ENCODE results near the gene PKMYT1. TPM values are rescaled to one million over a fixed set of nuclear protein-coding genes. Genes with fewer than 3 reads are reported as not detected.
"Not testable (repeated sequence)": the region's sequence is repeated elsewhere in the genome, so short reads cannot be mapped to it uniquely, and the experiment has no call there.

The PKMYT1 gene
- total and polyA plus RNA-seq, 7 experiments from 2014 or later: 0.93 to 89.1 TPM; not detected in 5

DNA sequence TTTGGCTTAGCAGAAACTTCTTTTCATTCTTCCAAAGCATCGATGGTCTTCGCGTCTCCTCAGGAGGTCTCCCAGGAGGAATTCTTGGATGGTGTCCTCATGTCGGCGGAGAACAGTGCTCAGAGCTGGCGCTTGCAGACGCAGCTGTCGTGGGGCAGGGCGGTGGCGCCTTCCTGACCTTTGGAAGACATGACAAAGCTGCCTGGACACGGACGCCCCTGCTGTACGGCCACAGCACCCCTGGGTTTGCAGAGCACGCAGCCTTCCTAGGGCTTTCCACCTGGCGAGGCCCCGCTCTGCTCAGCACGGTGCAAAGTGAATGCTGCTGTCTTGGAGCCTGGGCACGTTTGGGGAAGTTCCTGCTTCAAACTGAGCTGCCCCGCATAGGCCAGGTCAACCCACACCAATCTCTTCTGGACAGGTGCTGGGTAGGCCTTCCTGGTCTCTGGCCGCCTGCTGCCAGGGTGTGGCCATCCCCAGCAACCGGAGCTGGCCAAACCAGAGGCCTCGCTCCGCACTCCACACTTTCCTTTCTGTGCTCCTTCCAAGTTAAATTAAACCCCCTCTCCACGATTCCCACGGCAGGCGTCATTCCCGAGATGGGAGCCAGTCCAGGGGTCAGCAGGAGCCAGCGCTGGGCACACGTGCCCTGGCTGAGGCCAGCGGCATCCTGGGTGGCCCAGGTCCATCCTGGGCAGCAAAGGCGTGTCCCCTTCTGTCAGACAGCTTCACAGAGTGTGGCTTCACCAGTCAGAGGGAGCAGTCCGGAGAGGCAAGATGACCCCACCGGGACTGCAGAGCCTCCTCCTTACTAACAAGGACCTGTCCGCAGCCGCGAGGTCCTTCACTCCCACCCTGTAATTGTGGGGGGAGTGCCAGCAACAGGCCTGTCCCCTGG, 31.2 kb downstream of the PKMYT1 start:
- intact Hi-C loops (cut with micrococcal nuclease): no loop called here
- H3K27me3 Mint-ChIP-seq: no peaks in the 10 kb centered on the region
- CTCF ChIA-PET: no interaction called here
- Histone ChIP-seq H3K27me3 (ENCODE audit: control insufficient read depth in 2 of 2, insufficient read depth in 2 of 2, low read length in 2 of 2) (no peaks in the 10 kb centered on the region), H3K27ac (ENCODE audit: low read depth, low read length) (no peak overlapping the region), H3K4me3 (ENCODE audit: low read length) (no peak overlapping the region), H3K4me1 (ENCODE audit: control insufficient read depth in 2 of 2, insufficient read depth in 2 of 2, low read length in 2 of 2) (no peaks in the 10 kb centered on the region), H3K9me3 (ENCODE audit: control insufficient read depth in 2 of 3, low read length in 3 of 3) (no peaks in the 10 kb centered on the region), H3K36me3 (ENCODE audit: control insufficient read depth in 2 of 3, insufficient read depth in 3 of 3, low read length in 3 of 3) (peaks cover 0 to 25% (median 0%) of the 10 kb centered on the region in 3 experiments)
- H3K36me3 Mint-ChIP-seq: peaks cover 0 to 16% (median 10%) of the 10 kb centered on the region in 5 donors
- peaks cover 0 to 1% (median 0%) of the 10 kb centered on the region in 11 donors for H3K9me3 Mint-ChIP-seq
- no peak for DNase-seq
- ATAC-seq: no peak
- no peak overlapping the region for H3K27ac Mint-ChIP-seq
- H3K4me3 Mint-ChIP-seq: no peak overlapping the region
- POLR2A ChIA-PET: no interaction called here
- H3K4me1 Mint-ChIP-seq: no peaks in the 10 kb centered on the region

DNA sequence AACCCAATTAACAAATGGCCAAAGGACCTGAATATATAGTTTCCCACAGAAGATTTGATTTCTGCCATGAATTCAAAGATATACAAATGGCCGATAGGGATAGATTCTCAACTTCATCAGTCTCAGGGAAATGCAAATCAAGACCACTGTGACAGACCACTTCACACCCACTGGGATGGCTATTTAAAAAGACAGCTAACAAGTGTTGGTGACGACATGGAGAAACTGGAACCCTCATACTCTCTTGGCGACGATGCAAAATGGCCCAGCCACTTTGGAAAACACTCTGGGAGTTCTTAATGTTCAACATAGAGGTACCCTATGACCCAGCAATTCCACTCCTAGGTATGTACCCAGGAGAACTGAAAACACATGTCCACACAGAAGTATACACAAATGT, 33.6 kb downstream of the PKMYT1 start:
- Histone ChIP-seq H3K27ac (ENCODE audit: low read depth, low read length) (no peak overlapping the region), H3K36me3 (ENCODE audit: control insufficient read depth in 2 of 3, insufficient read depth in 3 of 3, low read length in 3 of 3) (peaks cover 0 to 32% (median 0%) of the 10 kb centered on the region in 3 experiments), H3K9me3 (ENCODE audit: control insufficient read depth in 2 of 3, low read length in 3 of 3) (no peaks in the 10 kb centered on the region), H3K4me1 (ENCODE audit: control insufficient read depth in 2 of 2, insufficient read depth in 2 of 2, low read length in 2 of 2) (no peaks in the 10 kb centered on the region), H3K4me3 (ENCODE audit: low read length) (no peak overlapping the region), H3K27me3 (ENCODE audit: control insufficient read depth in 2 of 2, insufficient read depth in 2 of 2, low read length in 2 of 2) (no peaks in the 10 kb centered on the region)
- Mint-ChIP-seq H3K4me3 (no peak overlapping the region), H3K4me1 (no peaks in the 10 kb centered on the region), H3K27me3 (no peaks in the 10 kb centered on the region), H3K36me3 (peaks cover 5 to 33% (median 16%) of the 10 kb centered on the region in 5 donors), H3K27ac (no peak overlapping the region), H3K9me3 (no peaks in the 10 kb centered on the region)
- intact Hi-C loops (cut with micrococcal nuclease): no loop called here
- ChIA-PET CTCF (no interaction called here), POLR2A (interaction anchor here (1.0 kb wide), 1 partner anchor 23 kb away, joined by 3 read pairs; no protein-coding TSS in a partner anchor)
- no peak for DNase-seq
- ATAC-seq: no peak

DNA sequence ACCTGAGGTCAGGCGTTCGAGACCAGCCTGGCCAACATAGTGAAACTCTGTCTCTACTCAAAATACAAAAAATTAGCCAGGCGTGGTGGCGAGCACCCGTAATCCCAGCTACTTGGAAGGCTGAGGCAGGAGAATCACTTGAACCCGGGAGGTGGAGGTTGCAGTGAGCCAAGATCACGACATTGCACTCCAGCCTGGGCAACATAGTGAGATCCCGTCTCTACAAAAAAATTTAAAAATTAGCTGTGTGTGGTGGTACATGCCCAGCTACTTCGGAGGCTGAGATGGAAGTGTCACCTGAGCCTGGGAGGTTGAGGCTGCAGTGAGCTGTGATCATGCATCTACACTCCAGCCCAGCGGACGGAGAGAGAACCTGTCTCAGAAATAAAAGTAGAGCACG, 36.5 kb downstream of the PKMYT1 start:
- peaks cover 5 to 40% (median 19%) of the 10 kb centered on the region in 5 donors for H3K36me3 Mint-ChIP-seq
- CTCF ChIA-PET: interaction anchor here (0.9 kb wide), 1 partner anchor 16 kb away, joined by 4 read pairs; no protein-coding TSS in a partner anchor
- not testable (repeated sequence) for H3K27ac Mint-ChIP-seq

DNA sequence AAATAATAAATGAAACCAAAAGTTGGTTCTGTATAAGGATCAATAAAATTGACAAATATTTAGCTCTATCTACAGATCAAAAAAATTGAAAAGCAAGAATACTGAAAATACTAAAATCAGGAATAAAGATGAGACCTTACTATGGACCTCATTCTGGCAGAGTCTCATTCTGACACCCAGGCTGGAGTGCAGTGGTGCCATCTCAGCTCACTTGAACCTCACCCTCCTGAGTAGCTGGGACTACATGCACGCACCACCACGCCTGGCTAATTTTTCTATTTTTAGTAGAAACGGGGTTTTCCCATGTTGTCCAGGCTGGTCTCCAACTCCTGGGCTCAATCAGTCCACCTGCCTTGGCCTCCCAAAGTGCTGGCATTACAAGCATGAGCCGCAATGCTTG, 38.2 kb downstream of the PKMYT1 start:
- POLR2A ChIA-PET: no interaction called here
- Mint-ChIP-seq H3K27me3 (no peaks in the 10 kb centered on the region), H3K4me3 (no peak overlapping the region), H3K27ac (peak overlapping the region in 2 of 9 donors; percentile 20 to 30), H3K36me3 (peaks cover 5 to 36% (median 18%) of the 10 kb centered on the region in 5 donors), H3K4me1 (no peaks in the 10 kb centered on the region), H3K9me3 (no peaks in the 10 kb centered on the region)
- intact Hi-C loops (cut with micrococcal nuclease): no loop called here
- H3K27ac ChIP-seq (ENCODE audit: low read depth, low read length): no peak overlapping the region
- no peaks in the 10 kb centered on the region for H3K9me3 ChIP-seq (ENCODE audit: control insufficient read depth in 2 of 3, low read length in 3 of 3)
- no peak for ATAC-seq
- H3K36me3 ChIP-seq (ENCODE audit: control insufficient read depth in 2 of 3, insufficient read depth in 3 of 3, low read length in 3 of 3): peaks cover 0 to 59% (median 11%) of the 10 kb centered on the region in 3 experiments
- no peak for DNase-seq
- no peaks in the 10 kb centered on the region for H3K27me3 ChIP-seq (ENCODE audit: control insufficient read depth in 2 of 2, insufficient read depth in 2 of 2, low read length in 2 of 2)
- H3K4me3 ChIP-seq (ENCODE audit: low read length): no peak overlapping the region
- no peaks in the 10 kb centered on the region for H3K4me1 ChIP-seq (ENCODE audit: control insufficient read depth in 2 of 2, insufficient read depth in 2 of 2, low read length in 2 of 2)
- CTCF ChIA-PET: no interaction called here

More for the DNA sequence above, 36.5 kb downstream of the PKMYT1 start:
- intact Hi-C loops (cut with micrococcal nuclease); H3K27me3 Mint-ChIP-seq; H3K9me3 ChIP-seq (ENCODE audit: control insufficient read depth in 2 of 3, low read length in 3 of 3); H3K27me3 ChIP-seq (ENCODE audit: control insufficient read depth in 2 of 2, insufficient read depth in 2 of 2, low read length in 2 of 2); H3K4me3 ChIP-seq (ENCODE audit: low read length); H3K27ac ChIP-seq (ENCODE audit: low read depth, low read length); ATAC-seq; DNase-seq; H3K9me3 Mint-ChIP-seq; H3K4me3 Mint-ChIP-seq; POLR2A ChIA-PET; H3K4me1 ChIP-seq (ENCODE audit: control insufficient read depth in 2 of 2, insufficient read depth in 2 of 2, low read length in 2 of 2); H3K4me1 Mint-ChIP-seq: not testable (repeated sequence)
- peaks cover 0 to 45% (median 11%) of the 10 kb centered on the region in 3 experiments for H3K36me3 ChIP-seq (ENCODE audit: control insufficient read depth in 2 of 3, insufficient read depth in 3 of 3, low read length in 3 of 3)

DNA sequence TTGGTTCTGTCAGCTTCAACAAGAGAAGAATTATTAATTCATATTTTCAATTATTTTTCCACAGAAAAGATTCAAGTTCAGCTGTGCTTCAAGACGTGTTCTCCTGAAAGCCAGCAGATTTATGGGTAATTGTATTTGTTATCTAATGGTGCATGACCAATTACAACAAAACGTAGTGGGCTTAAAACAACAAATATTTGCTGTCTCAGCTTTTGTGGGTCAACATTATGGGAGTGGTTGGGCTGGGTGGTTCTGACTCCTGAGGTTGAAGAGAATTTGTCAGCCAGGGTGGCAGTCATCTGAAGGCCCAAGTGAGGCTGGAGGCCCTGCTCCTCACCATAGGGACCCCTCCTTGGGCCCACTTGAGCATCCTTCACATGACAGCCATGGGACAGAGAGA, 40.3 kb downstream of the PKMYT1 start:
- Histone ChIP-seq H3K4me3 (ENCODE audit: low read length) (no peak overlapping the region), H3K36me3 (ENCODE audit: control insufficient read depth in 2 of 3, insufficient read depth in 3 of 3, low read length in 3 of 3) (peaks cover 0 to 71% (median 11%) of the 10 kb centered on the region in 3 experiments), H3K9me3 (ENCODE audit: control insufficient read depth in 2 of 3, low read length in 3 of 3) (no peaks in the 10 kb centered on the region), H3K27ac (ENCODE audit: low read depth, low read length) (no peak overlapping the region), H3K4me1 (ENCODE audit: control insufficient read depth in 2 of 2, insufficient read depth in 2 of 2, low read length in 2 of 2) (no peaks in the 10 kb centered on the region), H3K27me3 (ENCODE audit: control insufficient read depth in 2 of 2, insufficient read depth in 2 of 2, low read length in 2 of 2) (no peaks in the 10 kb centered on the region)
- CTCF ChIA-PET: interaction anchor here (0.8 to 1.4 kb wide), 2 partner anchors 13 to 21 kb away, joined by 3 read pairs; no protein-coding TSS in a partner anchor
- Mint-ChIP-seq H3K36me3 (peaks cover 5 to 36% (median 13%) of the 10 kb centered on the region in 5 donors), H3K4me1 (peaks cover 0 to 6% (median 0%) of the 10 kb centered on the region in 7 donors), H3K9me3 (no peaks in the 10 kb centered on the region), H3K4me3 (no peak overlapping the region), H3K27me3 (no peaks in the 10 kb centered on the region), H3K27ac (no peak overlapping the region)
- no peak for ATAC-seq
- POLR2A ChIA-PET: interaction anchor here (0.7 kb wide), 1 partner anchor 57 kb away, joined by 3 read pairs; the partner anchor contains the start of gene FLYWCH2
- no peak for DNase-seq
- intact Hi-C loops (cut with micrococcal nuclease): no loop called here

DNA sequence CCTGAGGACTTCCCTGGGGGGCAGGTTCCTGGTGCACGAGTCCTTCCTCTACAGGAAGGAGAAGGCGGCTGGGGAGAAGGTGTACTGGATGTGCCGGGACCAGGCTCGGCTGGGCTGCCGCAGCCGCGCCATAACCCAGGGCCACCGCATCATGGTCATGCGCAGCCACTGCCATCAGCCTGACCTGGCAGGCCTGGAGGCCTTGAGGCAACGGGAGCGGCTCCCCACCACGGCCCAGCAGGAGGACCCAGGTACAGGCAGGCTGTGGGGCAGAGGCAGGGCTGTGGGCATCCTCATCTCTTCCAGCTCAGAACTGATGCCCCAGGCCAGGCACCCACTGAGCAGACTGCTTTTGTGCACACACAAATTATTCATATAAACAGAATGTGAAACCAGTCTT, 42.0 kb downstream of the PKMYT1 start:
- ATAC-seq: no peak
- no peaks in the 10 kb centered on the region for H3K4me1 ChIP-seq (ENCODE audit: control insufficient read depth in 2 of 2, insufficient read depth in 2 of 2, low read length in 2 of 2)
- no peak for DNase-seq
- no peaks in the 10 kb centered on the region for H3K9me3 Mint-ChIP-seq
- peaks cover 0 to 6% (median 0%) of the 10 kb centered on the region in 7 donors for H3K4me1 Mint-ChIP-seq
- CTCF ChIA-PET: no interaction called here
- no peak overlapping the region for H3K27ac Mint-ChIP-seq
- H3K27me3 Mint-ChIP-seq: no peaks in the 10 kb centered on the region
- peaks cover 7 to 38% (median 18%) of the 10 kb centered on the region in 5 donors for H3K36me3 Mint-ChIP-seq
- no peaks in the 10 kb centered on the region for H3K27me3 ChIP-seq (ENCODE audit: control insufficient read depth in 2 of 2, insufficient read depth in 2 of 2, low read length in 2 of 2)
- H3K36me3 ChIP-seq (ENCODE audit: control insufficient read depth in 2 of 3, insufficient read depth in 3 of 3, low read length in 3 of 3): peaks cover 3 to 86% (median 11%) of the 10 kb centered on the region in 3 experiments
- H3K4me3 ChIP-seq (ENCODE audit: low read length): no peak overlapping the region
- no peak overlapping the region for H3K27ac ChIP-seq (ENCODE audit: low read depth, low read length)
- POLR2A ChIA-PET: no interaction called here
- H3K4me3 Mint-ChIP-seq: no peak overlapping the region
- intact Hi-C loops (cut with micrococcal nuclease): no loop called here
- no peaks in the 10 kb centered on the region for H3K9me3 ChIP-seq (ENCODE audit: control insufficient read depth in 2 of 3, low read length in 3 of 3)
